ENCODE results near the gene BCAS3.

DNA sequence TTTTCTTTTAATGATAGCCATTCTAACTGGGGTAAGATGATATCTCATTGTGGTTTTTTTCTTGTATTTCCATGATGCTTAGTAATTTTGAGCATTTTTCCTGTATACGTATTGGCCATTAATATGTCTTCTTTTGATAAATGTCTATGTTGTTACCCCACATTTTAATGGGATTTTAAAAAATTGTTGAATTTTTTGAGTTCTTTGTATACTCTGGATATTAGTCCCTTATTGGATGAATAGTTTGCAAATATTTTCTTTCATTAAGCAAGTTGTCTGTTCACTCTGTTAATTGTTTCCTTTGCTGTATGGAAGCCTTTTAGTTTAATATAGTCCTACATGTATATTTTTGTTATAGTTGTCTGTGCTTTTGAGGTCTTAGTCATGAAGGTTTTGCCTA lies 79.8 kb downstream of the BCAS3 start:
- no peak for TF ChIP-seq POLR2AphosphoS5 (IDR thresholded peaks at IDR 0.05; ENCODE audit: low read depth, low read length)
- TF ChIP-seq POLR2A (IDR thresholded peaks at IDR 0.05; ENCODE audit: low read depth, low read length), result no peak
